Stimulated activated CD4-positive, alpha-beta T cell treated with anti-CD3 and anti-CD28 coated beads, TNF-alpha, amount 100 ng/mL, for 24 hours (primary cell): ENCODE results near the gene S1PR4.
A peak's percentile ranks its signal among the peaks of the same experiment; 100 is the strongest.
"Not testable (repeated sequence)": the region's sequence is repeated elsewhere in the genome, so short reads cannot be mapped to it uniquely, and the experiment has no call there.

ENCODE experiments used
- DNase-seq, 3 experiments: peaks; one replicate each; pipeline ENCODE4 v3.0.0-alpha.2; 2020; ENCODE audit warnings: low read depth in 3 of 3

Gene S1PR4

GRCh38 chr19:3151563-3152418 is 26.8 kb upstream of the S1PR4 start:
- DNase-seq, result no peak

GRCh38 chr19:3152419-3152780 is 26.2 kb upstream of the S1PR4 start:
- no peak for DNase-seq

GRCh38 chr19:3153286-3154230 is 25.0 kb upstream of the S1PR4 start:
- DNase-seq, result no peak

GRCh38 chr19:3154447-3154846 is 24.1 kb upstream of the S1PR4 start:
- not testable (repeated sequence) for DNase-seq

- DNase-seq, result peak; percentile 67 to 86 (median 77)
Observed at GRCh38 chr19:3154957-3155736, 23.4 kb upstream of the S1PR4 start.

- no peak for DNase-seq
Observed at GRCh38 chr19:3157096-3157845, 21.3 kb upstream of the S1PR4 start.

- DNase-seq, result no peak
Observed at GRCh38 chr19:3159565-3159964, 19.0 kb upstream of the S1PR4 start.

- no peak for DNase-seq
Observed at GRCh38 chr19:3160219-3160618, 18.4 kb upstream of the S1PR4 start.

GRCh38 chr19:3161453-3161852 is 17.1 kb upstream of the S1PR4 start:
- no peak for DNase-seq

GRCh38 chr19:3162418-3163229 is 15.9 kb upstream of the S1PR4 start:
- no peak for DNase-seq

- DNase-seq, result peak in 2 of 3 experiments; percentile 51 to 63
Observed at GRCh38 chr19:3163230-3163886, 15.2 kb upstream of the S1PR4 start.

- DNase-seq, result no peak
Observed at GRCh38 chr19:3163943-3164342, 14.6 kb upstream of the S1PR4 start.

GRCh38 chr19:3167533-3168272 is 10.9 kb upstream of the S1PR4 start:
- DNase-seq, result no peak

- no peak for DNase-seq
Observed at GRCh38 chr19:3171894-3172672, 6.5 kb upstream of the S1PR4 start.

- DNase-seq, result not testable (repeated sequence)
Observed at GRCh38 chr19:3172673-3173000, 5.9 kb upstream of the S1PR4 start.

- no peak for DNase-seq
Observed at GRCh38 chr19:3175781-3176714, 2.5 kb upstream of the S1PR4 start.
